ENCODE data around the gene ATP7B.

Gene ATP7B

DNA sequence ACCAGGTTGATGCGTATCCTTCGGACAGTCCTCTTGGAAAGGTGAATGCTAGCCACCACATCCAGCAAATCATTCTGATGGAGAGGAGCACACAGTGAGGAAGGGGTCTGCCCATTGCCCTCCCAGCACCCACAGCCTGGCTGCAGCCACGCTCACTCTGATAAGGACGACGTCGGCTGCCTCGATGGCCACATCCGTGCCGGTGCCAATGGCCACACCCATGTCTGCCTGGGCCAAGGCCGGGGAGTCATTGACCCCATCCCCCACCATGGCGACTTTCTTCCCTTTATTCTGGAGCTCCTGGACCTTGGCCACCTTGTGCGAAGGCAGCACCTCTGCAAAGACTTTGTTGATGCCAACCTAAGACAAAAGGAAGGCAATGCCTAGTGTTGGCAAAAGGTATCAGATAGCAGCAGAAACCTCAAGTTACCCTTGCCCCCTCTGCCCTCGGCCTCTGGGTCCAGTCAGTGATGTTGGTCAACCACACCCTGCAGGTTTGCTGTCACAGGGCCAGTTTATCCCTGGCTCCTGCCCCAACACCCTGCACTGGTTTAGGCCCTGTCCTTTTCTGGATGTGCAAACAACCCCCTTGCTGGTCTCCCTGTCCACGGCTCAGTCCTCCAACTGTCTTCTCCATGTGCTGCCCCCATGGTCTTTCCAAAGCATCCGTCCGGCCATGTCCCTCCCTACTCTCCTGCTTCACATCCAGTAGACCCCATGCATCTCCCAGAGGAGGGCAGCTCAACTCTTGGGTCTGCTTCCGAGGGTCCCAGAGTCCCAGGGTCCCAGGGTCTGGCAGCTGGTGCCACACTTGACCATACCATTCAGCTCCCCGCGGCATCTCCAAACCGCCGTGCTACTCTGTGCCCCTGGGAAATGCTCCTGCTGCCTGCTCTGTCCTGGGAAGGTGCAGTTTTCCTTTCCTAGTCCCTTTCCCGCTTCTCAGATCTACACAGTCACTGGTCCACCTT, 73.6 kb downstream of the ATP7B start:
- DNase-seq = no peak
- TF ChIP-seq EZH2 (IDR thresholded peaks at IDR 0.05; ENCODE audit: borderline replicate concordance, low read depth, low read length, severe bottlenecking) = no peak
- TF ChIP-seq, protein P1, sequence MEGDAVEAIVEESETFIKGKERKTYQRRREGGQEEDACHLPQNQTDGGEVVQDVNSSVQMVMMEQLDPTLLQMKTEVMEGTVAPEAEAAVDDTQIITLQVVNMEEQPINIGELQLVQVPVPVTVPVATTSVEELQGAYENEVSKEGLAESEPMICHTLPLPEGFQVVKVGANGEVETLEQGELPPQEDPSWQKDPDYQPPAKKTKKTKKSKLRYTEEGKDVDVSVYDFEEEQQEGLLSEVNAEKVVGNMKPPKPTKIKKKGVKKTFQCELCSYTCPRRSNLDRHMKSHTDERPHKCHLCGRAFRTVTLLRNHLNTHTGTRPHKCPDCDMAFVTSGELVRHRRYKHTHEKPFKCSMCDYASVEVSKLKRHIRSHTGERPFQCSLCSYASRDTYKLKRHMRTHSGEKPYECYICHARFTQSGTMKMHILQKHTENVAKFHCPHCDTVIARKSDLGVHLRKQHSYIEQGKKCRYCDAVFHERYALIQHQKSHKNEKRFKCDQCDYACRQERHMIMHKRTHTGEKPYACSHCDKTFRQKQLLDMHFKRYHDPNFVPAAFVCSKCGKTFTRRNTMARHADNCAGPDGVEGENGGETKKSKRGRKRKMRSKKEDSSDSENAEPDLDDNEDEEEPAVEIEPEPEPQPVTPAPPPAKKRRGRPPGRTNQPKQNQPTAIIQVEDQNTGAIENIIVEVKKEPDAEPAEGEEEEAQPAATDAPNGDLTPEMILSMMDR (IDR thresholded peaks at IDR 0.05; ENCODE audit: borderline replicate concordance, extremely low read depth, low read length, poor library complexity, severe bottlenecking) = no peak
- Histone ChIP-seq H3K9me3 (ENCODE audit: insufficient read depth, low read length, severe bottlenecking) (no peaks in the 10 kb centered on the region), H3K36me3 (ENCODE audit: insufficient read depth, low read length) (no peaks in the 10 kb centered on the region), H3K27ac (ENCODE audit: low read length) (no peak overlapping the region), H3K4me1 (ENCODE audit: insufficient read depth, low read length) (no peaks in the 10 kb centered on the region), H3K4me2 (ENCODE audit: insufficient read depth, low read length) (no peak overlapping the region), H3K9ac (ENCODE audit: low read depth, low read length) (no peak overlapping the region), H3K27me3 (ENCODE audit: insufficient read depth, low read length, poor library complexity) (no peaks in the 10 kb centered on the region), H3K79me2 (ENCODE audit: insufficient read depth, low read length) (no peaks in the 10 kb centered on the region), H2AFZ (ENCODE audit: low read depth, low read length) (no peak overlapping the region; the same call in 1 of the 2 replicates), H4K20me1 (ENCODE audit: insufficient read depth, low read length) (peaks cover 5% of the 10 kb centered on the region), H3K4me3 (ENCODE audit: low read depth in 1 of 2, low read length in 2 of 2) (no peak overlapping the region)
- ATAC-seq (ENCODE audit: insufficient read depth, low read depth) = no peak

DNA sequence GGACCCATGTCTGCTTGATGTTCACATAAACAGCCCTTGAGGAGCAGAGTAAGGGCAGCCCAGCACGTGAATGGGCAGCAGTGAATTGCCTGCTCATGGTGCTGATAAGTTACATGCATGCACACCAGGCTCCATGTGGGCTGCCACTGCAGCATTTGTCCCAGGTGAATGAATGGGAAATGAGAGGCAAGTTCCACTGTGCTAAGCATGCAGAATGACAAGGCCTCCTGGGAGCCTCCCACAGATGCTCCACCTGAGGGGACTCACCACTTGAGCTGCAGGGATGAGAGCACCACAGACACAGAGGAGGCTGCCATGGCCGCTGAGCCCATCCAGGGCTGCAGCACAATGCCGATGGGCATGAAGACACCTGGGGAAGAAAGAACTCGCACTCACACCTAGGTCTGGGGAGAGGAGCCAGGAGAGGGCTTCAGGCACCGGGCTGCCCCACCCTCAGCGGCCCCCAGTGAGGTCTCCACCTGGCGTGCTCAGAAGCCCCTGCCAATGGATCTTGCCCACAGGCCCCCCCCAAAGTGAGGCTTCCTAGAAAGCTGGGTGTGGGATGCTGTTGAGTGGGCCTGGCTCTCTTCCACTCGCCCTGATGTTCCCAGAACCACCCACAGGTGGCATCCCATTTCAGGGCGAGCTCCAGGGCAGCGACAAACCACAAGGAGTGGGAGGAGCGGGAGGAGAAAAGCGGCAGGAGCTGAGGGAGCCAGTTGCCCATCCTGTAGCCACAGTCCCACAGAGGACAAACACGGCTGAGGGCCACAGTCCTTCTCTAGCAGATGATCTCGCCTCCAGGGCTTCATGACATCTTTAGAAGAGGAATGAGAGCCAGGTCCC, 75.7 kb downstream of the ATP7B start:
- Histone ChIP-seq H3K4me3 (ENCODE audit: low read depth in 1 of 2, low read length in 2 of 2) (no peak overlapping the region), H3K4me1 (ENCODE audit: insufficient read depth, low read length) (no peaks in the 10 kb centered on the region), H3K79me2 (ENCODE audit: insufficient read depth, low read length) (no peaks in the 10 kb centered on the region), H3K9ac (ENCODE audit: low read depth, low read length) (no peak overlapping the region), H3K4me2 (ENCODE audit: insufficient read depth, low read length) (no peak overlapping the region), H3K36me3 (ENCODE audit: insufficient read depth, low read length) (no peaks in the 10 kb centered on the region), H3K27ac (ENCODE audit: low read length) (no peak overlapping the region), H3K9me3 (ENCODE audit: insufficient read depth, low read length, severe bottlenecking) (no peaks in the 10 kb centered on the region), H4K20me1 (ENCODE audit: insufficient read depth, low read length) (peaks cover 5% of the 10 kb centered on the region), H2AFZ (ENCODE audit: low read depth, low read length) (no peak overlapping the region), H3K27me3 (ENCODE audit: insufficient read depth, low read length, poor library complexity) (no peaks in the 10 kb centered on the region)
- ATAC-seq (ENCODE audit: insufficient read depth, low read depth) = no peak
- TF ChIP-seq, protein P1 (IDR thresholded peaks at IDR 0.05; ENCODE audit: borderline replicate concordance, extremely low read depth, low read length, poor library complexity, severe bottlenecking) = peak; percentile 49
- no peak for TF ChIP-seq EZH2 (IDR thresholded peaks at IDR 0.05; ENCODE audit: borderline replicate concordance, low read depth, low read length, severe bottlenecking)
- DNase-seq = no peak

DNA sequence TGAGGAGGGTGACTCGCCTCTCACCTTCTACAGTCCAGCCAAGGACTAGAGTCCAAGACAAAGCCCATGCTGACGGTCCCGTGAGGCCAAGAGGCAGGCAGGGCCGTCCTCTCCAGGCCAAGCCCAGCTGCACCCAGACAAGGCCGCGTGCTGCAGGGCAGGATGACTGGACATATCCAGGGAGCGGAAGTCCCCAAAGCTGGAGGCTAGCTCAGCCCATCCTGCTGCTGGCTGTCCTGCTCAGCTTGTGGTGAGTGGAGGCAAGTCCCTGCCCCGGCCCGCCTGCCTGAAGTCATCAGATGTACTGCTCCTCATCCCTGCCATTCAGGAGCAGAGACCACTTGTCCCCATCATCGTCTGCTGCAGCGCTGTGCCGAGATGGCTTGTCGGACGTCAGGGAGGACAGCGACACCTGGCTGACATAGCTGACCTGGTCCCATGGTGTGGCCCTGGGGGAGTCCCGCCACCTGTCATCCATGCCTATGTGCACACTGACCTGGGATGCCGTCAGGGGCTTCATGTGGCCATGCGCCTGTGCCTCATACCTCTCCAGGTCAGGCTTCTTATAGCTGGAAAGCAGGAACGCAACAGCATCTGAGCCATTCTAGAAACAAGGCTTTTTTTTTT, 76.7 kb downstream of the ATP7B start:
- Histone ChIP-seq H3K4me3 (ENCODE audit: low read depth in 1 of 2, low read length in 2 of 2) (no peak overlapping the region), H3K36me3 (ENCODE audit: insufficient read depth, low read length) (no peaks in the 10 kb centered on the region), H2AFZ (ENCODE audit: low read depth, low read length) (no peak overlapping the region), H3K27ac (ENCODE audit: low read length) (no peak overlapping the region), H3K4me1 (ENCODE audit: insufficient read depth, low read length) (no peaks in the 10 kb centered on the region), H4K20me1 (ENCODE audit: insufficient read depth, low read length) (peaks cover 5% of the 10 kb centered on the region), H3K9me3 (ENCODE audit: insufficient read depth, low read length, severe bottlenecking) (no peaks in the 10 kb centered on the region), H3K9ac (ENCODE audit: low read depth, low read length) (no peak overlapping the region), H3K27me3 (ENCODE audit: insufficient read depth, low read length, poor library complexity) (no peaks in the 10 kb centered on the region), H3K4me2 (ENCODE audit: insufficient read depth, low read length) (no peak overlapping the region), H3K79me2 (ENCODE audit: insufficient read depth, low read length) (no peaks in the 10 kb centered on the region)
- no peak for TF ChIP-seq EZH2 (IDR thresholded peaks at IDR 0.05; ENCODE audit: borderline replicate concordance, low read depth, low read length, severe bottlenecking)
- TF ChIP-seq, protein P1 (IDR thresholded peaks at IDR 0.05; ENCODE audit: borderline replicate concordance, extremely low read depth, low read length, poor library complexity, severe bottlenecking) = no peak
- DNase-seq (no peak), ATAC-seq (ENCODE audit: insufficient read depth, low read depth) (no peak)

Measured in DND-41 (cell line).